GM19043 (cell line): ENCODE results near the gene SLC2A9.

Experiments
- ATAC-seq: cut with Tn5 transposase; IDR thresholded peaks from one replicate; pipeline ENCODE4 v1.9.1; 2021; ENCODE audit warnings: low read depth; ENCODE audit not compliant: unreplicated experiment

SLC2A9 gene

DNA sequence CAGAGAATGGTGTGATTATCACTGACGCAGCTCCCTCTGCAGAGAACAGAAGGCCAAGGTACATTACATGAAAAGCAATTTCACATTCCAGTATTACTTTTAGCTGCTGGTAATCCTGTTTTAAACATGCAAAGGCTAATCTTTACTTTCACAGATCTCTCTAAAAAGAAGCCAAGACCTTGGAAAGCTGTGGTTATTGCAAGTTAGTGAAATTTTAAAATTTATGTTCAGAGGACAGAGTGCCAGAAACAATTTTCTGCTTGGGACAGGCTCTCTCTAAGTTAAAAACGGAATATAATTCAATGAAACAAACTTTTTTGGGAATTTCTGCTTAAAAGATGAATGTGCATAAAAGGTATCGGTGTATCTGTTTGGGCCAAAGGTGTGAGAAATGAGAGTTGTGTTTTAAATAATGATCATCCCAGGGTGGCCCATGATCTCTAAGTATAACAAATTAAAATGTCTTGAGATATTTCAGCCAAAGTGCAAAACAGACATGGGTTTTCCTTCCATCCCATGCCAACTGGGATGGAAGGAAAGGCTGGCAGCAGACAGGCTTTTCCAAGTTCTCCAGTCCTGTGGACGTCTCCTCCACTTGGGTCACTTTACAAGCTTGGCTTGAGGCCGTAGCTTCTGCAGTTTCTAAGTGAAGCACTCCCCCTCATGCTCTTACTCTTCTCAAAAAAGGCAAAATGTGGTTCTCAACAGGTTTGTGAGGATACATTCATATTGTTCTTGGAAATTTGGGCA, 121.8 kb downstream of the SLC2A9 start:
- no peak for ATAC-seq

DNA sequence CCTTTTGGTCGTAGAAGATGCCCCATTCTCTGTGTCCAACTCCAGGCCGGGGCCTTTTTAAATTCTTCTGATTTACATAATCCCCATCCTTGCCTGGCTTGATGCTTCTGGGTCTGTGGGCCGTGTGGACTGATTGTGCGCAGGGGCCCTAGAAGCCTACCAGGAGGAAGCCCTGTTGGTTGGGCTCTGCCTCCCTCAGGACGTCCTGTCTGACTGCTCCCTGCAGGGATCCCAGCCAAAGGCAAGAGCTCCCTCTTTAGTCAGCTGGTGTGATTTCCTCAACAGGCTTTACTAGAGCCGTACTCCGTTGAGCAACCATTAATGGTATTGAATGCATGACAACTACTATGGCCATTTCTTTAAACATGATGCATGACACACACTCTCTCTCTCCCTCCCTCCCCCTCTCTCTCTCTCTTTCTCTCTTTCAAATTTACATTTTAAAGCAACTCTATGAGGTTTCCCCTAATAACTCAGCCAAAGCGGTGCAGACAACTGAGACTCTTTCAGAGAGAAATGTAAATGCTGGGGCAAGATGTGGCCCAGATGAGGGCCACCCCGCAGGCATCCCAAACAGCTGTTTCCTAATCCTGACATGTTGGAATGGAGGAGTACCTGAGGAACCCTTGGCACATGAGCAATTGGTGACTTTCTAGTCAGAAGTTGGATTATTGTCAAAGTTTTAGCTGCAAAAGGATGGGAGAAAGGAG, 122.5 kb downstream of the SLC2A9 start:
- ATAC-seq, result no peak

DNA sequence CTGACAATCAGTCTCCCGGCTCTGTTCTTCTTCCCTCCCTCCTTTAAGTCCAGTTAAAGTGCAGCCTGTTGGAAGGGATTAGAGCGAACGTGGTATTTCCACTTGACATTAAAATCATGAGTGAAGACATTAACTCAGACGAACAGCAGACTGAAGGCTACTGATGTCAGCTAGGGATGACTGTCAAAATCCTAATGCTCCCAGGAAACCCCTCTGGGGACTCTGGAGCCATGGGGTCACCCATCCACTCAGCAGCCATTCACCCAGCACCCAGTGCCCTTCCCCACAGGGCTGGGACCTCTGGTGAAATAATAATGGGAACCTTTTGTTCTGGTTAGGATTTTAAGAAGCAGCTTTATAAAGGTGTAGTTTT, 126.0 kb downstream of the SLC2A9 start:
- ATAC-seq, result no peak

DNA sequence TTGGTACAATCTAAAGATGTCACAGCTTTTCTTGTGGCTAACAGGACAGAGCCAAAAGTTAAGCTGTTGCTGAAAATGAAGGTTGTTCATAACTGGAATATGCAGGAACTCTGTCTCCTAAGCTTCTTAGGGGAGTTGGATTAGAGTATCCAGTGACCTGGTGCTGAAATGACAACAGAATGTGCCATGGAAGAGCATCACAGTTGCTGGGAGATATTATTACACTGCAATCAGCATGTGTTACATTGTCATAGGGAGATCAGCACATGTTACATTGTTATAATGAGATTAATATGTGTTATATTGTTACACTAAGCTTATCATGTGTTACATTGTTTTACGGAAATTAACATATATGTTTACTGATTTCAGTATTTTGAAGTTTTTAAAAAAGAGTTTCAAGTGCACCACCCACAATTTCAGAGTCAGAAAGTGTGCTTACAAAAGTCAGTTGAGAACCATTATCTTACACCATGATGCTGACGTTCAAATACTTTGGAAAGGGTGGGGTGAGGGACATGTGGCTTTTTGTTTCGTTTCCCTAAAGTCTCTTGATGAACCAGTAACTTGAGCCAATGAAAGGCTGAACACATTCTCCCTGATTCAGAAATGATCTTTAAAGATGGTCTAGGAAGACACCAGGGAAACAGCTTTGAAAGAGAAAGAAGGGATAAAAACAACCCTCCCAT, 126.5 kb downstream of the SLC2A9 start:
- ATAC-seq, result no peak

DNA sequence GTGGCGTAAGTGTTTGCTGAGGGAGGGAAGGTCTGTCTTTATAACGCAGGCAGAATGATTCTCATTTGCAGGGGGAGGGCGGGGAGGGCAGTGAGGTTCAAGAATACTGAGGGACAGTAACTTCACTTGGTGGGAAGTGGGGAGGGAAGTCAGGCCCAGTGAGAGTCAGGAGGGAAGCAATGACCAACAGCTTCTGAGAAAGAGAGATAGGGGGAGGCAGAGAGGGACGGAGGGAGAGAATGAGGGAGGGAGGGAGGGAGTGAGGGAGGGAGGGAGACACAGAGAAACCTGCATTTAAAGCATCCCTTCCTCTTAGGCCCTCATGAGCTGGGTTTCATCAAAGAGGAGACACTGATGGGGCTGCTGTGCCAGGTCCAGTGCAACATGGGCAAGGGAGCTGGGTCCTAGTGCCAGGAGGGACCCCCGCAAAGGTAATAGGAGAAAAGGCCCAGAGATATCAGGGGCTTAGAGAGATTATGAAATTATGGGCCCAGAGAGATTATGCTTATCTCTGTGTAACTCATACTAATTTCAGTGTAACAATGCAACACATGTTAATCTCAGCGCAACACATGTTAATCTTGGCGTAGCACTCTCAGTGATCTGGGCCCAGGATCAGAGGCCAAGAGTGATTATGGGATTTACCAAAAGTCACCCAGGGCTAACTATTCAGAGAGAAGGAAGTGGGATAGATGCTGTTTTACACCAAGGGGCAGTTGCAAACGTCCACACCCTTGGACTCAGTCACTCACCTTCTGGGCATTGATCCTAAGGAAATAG, 127.8 kb downstream of the SLC2A9 start:
- ATAC-seq, result no peak

DNA sequence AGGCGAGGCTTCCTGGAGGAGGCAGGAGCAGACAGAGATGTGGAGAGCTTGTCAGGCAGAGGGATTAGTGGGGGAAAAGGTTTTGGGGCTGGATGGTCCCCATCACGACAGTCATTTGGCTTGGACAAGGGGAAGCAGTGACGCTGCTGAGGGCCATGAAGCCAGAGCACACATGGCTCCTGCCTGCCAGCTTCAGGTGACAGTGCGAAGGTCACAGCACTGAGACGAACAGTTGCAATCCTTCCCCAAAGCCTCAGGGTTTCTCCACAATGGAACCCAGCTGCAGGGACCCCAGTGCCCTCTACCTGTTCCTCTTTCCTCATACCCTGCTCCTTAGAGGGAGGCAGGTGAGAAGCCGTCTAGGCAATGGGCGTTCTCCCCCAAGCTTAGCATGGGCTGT, 129.6 kb downstream of the SLC2A9 start:
- no peak for ATAC-seq

DNA sequence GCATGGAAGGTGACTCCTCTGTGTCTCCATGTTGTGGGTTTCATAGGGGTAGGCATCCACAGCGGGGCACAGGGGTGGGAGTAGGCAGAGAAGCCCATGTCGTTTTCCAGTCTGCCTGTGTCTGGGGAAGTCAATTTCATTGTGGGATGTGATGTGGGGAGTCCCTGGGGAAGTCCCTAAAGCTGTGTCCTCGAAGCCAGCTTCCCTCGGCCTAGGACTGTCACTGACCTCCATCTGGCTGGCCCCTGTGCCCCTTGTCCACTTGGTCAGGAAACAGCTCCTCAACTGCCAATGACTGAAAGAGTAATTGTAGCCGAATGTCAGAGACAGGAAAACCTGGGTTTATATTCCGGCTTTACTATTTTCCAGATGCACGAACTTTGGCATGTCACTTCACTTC, 130.2 kb downstream of the SLC2A9 start:
- ATAC-seq, result no peak

DNA sequence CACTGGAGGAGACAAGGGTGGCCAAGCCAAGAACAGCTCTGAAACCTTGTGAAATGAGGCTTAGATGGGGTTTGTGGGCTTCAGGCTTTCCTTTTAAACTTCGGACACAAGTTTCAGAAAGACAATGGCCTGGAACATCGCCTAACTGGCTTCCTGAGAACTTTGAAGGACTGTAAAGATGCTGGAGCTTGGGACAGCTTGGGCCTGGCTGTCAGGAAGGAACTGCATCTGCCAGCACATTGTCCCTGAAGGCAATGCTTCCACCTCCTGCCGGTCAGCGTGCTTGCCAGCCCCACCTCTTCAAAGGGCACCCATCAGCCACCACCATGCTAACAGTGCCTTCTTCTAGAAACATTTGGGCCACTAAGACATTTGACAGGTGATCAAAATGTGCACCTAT, 132.0 kb downstream of the SLC2A9 start:
- no peak for ATAC-seq

DNA sequence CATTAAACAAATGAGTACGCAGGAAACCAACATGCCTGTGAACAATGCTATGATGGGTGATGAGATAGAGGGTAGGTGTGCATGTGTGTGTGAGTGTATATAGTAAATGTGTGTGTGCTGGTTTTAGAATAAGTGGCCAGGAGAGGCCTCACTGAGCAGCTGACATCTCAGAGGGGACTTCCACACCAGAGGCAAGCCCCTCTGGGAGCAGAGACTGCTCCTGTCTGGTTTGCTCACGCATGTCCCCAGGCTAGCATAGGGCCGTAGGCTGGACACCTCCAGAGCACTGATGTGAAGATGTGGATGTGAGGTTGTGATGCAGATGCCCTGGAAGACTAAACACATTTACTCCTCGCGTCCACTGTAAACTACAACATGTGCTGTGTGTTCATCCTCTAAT, 135.3 kb downstream of the SLC2A9 start:
- ATAC-seq, result no peak

DNA sequence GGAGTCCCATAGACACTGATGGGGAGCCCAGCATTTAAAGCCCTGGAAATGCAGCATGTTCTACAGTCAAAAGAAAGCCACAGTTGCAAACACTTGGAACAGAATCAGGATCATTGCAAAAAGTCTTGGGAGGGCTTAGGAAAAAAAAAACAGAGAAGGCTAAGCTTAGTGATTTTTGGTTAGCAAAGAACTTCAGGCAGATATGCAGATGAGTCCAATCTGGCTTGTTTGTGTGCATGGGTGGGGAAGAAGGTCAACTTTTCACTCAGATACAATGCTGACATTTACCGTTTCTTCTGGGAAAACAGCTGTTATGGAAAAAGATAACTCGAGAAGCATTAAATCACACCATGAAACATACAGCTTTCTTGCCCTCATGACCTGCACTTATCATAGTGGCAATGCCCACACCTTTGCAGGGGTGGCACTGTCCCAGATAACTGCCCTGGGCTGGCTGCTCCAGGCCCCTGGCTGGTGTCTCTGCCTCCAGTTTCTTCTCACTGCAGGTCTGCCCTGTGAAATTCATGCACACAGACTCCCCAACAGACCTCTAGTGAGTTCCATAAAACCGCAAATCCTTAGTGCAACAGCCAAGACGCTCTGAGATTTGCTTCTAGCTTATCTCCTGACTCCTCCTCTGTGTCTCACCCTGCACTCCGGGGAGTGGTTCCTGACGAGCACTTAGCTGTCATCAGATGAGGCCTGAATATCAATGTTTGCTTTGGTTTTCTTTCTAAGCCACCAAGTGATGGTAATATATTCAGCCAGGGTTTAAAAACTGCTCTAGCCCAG, 140.7 kb downstream of the SLC2A9 start:
- no peak for ATAC-seq

DNA sequence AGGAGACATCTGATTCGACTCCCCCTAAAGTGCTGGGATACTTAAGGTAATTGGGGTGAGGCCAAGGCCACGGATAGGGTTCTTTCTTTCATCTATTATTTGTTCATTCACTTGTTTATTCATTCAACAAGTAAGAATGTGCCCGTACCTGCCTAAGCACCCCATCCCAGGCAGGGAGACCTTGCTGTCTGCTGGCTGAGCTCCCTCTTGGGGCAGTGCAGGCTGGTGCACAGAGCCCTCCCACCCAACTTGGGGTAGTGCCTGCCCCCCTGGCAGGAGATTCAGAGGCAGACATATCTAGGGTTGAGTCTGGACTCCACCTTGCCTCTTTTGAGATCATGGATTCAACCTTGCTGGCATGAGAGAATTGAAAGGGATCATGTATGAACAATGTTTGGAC, 144.2 kb downstream of the SLC2A9 start:
- ATAC-seq, result no peak

DNA sequence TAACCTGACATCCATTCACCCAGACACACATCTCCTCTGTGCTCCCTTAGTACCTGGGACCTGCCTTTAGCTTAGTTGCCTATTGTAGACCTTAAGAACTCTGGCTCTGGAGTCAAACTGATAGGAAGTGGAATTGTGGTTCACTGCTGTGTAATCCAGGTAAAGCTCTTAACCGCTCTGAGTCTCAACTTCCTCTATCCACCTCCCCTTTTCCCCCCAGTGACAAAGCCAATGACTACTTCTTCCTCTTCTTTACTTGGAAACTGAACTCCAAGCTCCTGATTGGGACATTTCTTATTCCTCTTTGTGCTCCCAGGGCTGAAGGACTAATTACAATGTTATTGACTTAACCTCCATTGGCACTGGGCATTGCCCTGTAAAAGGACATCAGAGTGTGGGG, 145.8 kb downstream of the SLC2A9 start:
- ATAC-seq, result no peak

DNA sequence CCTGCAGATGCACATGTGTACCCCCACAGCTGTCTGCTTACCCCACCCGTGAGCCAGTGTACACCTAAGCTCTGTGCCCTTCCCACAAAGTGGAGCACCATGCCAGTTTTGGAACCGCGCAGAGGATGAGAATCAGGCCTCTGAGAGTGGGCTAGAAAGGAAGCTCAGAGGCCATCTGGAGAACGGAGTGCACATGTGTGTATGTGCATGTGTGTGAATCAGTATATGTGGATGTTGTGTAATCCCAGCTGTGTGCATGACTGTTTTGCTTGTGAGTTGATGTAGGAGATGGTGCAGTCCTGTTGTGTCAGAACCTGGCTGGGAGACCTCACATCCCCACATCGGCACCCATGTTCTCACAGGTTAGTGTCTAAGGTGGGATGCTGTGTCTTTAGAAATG, 146.9 kb downstream of the SLC2A9 start:
- no peak for ATAC-seq

DNA sequence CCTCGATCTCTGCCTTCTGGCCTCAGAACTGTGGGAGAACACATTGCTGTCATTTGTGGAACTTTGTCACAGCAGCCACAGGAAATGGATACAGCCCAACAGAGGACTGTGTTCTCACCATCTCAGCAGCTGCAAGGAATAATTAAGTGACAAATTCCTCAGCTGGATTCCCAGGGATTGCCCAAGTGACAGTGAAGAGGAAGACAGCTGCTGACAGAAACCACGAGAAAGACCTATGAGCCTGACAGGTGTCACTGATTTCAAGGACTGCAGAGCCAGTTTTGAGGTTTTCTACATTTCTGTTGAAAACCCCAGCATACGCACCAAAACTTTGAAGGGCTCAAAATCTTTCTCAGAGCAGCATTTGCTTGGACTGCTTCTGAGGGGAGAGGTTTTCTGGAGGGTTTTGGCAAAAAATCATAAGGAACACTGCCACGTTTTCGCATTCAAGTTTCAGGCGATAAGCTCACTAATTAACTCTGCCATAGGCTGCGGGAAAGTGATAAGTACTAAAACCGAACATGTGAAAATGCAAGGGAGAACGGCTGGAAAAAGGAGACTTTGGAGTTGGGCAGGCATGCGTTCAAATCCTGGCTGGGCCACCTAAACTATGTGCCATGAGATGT, 151.0 kb downstream of the SLC2A9 start:
- ATAC-seq, result no peak

DNA sequence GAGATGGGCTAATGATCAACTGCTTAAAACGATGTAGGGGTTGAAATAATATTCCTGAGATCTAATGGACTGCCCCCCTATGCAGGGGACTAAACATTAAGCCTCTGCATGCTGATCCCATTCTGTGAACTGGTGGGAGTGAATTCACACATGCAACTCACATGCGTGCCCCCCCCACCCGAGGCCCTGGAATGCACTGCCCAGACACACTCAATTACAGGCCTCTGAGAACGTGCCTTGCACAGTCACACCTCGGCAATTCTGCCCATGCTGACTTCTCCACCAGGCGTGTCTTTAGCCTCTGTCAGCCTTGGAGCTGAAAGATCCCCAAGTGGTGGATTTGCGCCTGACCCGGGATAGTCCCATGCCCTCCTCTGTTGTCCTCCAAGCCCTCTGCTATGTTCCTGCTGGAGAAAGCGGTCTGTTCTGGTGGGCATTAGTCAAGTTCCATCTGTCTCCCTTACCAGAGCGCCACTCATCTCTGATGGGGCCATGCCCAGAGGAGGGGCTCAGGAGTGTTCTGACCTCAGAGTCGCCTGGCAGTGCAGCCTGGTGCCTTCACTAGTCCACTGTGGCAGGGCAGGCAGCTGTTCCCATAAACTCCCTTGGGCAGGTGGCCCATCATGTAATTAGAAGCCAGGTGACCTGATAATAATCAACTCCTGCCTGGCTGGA, 153.4 kb downstream of the SLC2A9 start:
- ATAC-seq, result no peak

DNA sequence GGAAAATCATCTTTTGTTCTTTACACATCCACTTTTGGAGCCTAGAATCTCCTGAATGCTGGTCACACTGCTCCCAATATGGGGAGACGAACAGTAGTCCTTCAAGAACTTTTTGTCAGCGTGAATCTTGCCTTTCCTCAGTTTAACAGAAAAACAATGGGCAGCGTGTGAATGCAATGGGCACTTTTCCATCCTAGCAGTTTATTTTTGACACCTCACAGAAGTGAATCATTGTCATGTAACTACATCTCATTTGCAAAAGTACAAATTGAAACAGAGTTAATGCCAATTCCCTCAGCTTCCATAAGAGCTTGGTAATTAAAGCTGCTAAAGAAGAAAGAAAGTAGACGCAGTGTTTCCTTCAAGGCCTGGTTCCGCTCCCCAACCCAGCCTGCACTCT, 154.4 kb downstream of the SLC2A9 start:
- no peak for ATAC-seq

DNA sequence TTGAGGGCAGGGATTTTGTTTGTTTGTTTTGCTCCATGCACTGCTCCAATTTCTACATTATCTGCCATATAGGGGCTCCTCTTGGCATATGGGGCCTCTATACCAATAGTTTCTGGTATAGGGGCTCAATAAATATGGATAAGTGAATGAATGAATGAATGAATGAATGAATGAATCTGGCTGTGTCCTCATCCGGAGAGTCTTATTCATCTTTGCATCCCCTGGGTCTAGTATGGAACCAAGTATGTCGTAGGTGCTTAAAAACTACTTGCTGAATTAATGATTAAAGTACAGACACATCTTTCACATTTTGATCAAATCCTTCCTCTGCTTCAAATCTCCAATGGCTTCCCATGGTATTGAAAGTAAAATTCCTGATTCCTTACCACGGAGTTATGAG, 159.7 kb downstream of the SLC2A9 start:
- no peak for ATAC-seq

DNA sequence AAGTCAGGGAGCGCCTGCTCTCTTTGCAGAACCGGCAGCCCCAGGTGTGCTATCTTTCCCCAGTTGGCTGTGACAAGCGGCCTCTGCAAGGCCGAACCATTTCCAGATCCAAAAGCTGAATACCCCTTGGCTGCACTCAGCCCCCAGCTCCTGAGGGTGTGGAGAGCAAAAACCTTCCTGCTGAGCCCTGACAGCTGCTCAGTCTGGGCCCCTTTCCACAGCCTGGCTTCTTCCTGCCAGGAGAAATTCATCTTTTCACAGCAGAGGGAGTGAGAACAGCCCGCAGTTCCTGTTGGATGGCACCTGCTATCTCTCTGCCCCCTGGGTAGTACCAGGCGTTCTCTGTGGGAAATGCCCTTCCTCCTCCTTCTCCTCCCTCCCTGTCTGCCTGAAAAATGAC, 161.5 kb downstream of the SLC2A9 start:
- no peak for ATAC-seq

DNA sequence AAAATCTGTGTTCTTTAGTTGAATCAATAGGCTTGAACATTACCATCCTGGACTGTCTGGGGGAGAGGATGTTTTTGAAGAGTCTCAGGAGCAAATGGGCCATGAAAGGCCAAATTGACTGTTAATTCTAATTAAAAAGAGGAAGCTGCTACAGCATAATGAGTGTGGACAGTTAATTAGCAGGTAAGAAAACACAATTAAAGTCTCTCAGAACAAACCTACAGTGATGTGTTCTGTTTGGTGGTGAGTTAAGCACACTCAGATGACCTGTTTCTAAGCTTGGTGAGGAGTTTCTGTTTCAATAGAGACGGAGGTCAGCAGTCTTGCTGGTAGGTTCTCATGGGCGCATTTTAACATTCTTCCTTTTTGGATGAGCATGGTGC, 171.8 kb downstream of the SLC2A9 start:
- no peak for ATAC-seq
